ENCODE measurements around the gene SNX5. TPM values are rescaled to one million over a fixed set of nuclear protein-coding genes. Genes with fewer than 3 reads are reported as not detected.

SNX5 gene
- total and polyA plus RNA-seq, 2 of the 13 experiments (the other 11 are each of a cell fraction or from before 2014, with no cell fraction given), result 664 to 1,040 TPM

- no TSS peak for BruUV-seq (replicated peaks)
- CTCF ChIA-PET (ENCODE audit: low intra/inter-chr PET ratio, low total read pairs), result no interaction called here
- no peak overlapping the region for H3K9ac ChIP-seq (ENCODE audit: insufficient read depth, low read depth, low read length)
- peak overlapping the region; percentile 36 for H3K4me2 ChIP-seq (ENCODE audit: low read depth, low read length)
- DNase-seq (ENCODE audit: low spot score) (peak; percentile 85), ATAC-seq (peak; percentile 48), FAIRE-seq (no peak)
- H3K9me3 ChIP-seq (ENCODE audit: low read length), result no peaks in the 10 kb centered on the region
- H3K4me3 ChIP-seq (replicated peaks in 1 of 3; ENCODE audit: insufficient read depth in 1 of 3, low read depth in 2 of 3, low read length in 3 of 3), result peak overlapping the region in 1 of 3 experiments; percentile 0; a peak in 1 of 6 replicates
- H3K4me1 ChIP-seq (ENCODE audit: insufficient read depth, low read length), result peaks cover 39% of the 10 kb centered on the region
- no peak overlapping the region for H3K27ac ChIP-seq (ENCODE audit: extremely low read length, insufficient read depth, low read length)
- in situ Hi-C loops (cut with HindIII; ENCODE audit: extremely low pct_ligation_motif_present, low pct_unique_long_range_greater_than_20kb) (no loop called here), intact Hi-C loops (cut with micrococcal nuclease; ENCODE audit: unreplicated experiment) (no loop called here)
- H3K36me3 ChIP-seq (replicated peaks in 1 of 2; ENCODE audit: control insufficient read depth in 1 of 2, insufficient read depth in 2 of 2, low read length in 2 of 2), result no peaks in the 10 kb centered on the region
- H3K27me3 ChIP-seq (ENCODE audit: control insufficient read depth in 1 of 2, insufficient read depth in 2 of 2, low read length in 2 of 2), result peaks cover 9 to 21% of the 10 kb centered on the region in 2 experiments; a peak in 4 of 5 replicates
- H2AFZ ChIP-seq (ENCODE audit: low read length), result no peak overlapping the region
- TF ChIP-seq CHD2 (IDR thresholded peaks at IDR 0.05; ENCODE audit: low read depth, low read length) (peak; percentile 86), ATF7 (IDR thresholded peaks at IDR 0.05) (peak; percentile 83), ATF7 (CRISPR knock-in tag; IDR thresholded peaks at IDR 0.05) (no peak), KLF11 (CRISPR knock-in tag; IDR thresholded peaks at IDR 0.05) (no peak), CREB1 (IDR thresholded peaks at IDR 0.05) (peak; percentile 35), CREB1 (CRISPR knock-in tag; IDR thresholded peaks at IDR 0.05) (no peak), ZNF274 (CRISPR knock-in tag; IDR thresholded peaks at IDR 0.05) (peak; percentile 40; the same call in 1 of the 2 replicates), SOX5 (CRISPR knock-in tag; IDR thresholded peaks at IDR 0.05; ENCODE audit: borderline replicate concordance) (0 out of 2 replicates have a peak, but pooled peaks have one; percentile 13), ZNF501 (CRISPR knock-in tag; IDR thresholded peaks at IDR 0.05) (no peak), HNF4A (CRISPR knock-in tag; IDR thresholded peaks at IDR 0.05) (peak; percentile 45; the same call in 1 of the 2 replicates), BCL6 (CRISPR knock-in tag; IDR thresholded peaks at IDR 0.05) (peak; percentile 34; the same call in 1 of the 2 replicates), ZMYM4 (CRISPR knock-in tag; IDR thresholded peaks at IDR 0.05) (peak; percentile 32; the same call in 1 of the 2 replicates), ZBTB21 (CRISPR knock-in tag; IDR thresholded peaks at IDR 0.05) (peak; percentile 67; the same call in 1 of the 2 replicates), ZZZ3 (CRISPR knock-in tag; IDR thresholded peaks at IDR 0.05; ENCODE audit: borderline replicate concordance) (no peak), HOXA3 (CRISPR knock-in tag; IDR thresholded peaks at IDR 0.05) (0 out of 2 replicates have a peak, but pooled peaks have one; percentile 16), TEAD3 (CRISPR knock-in tag; optimal IDR thresholded peaks at IDR 0.05; ENCODE audit: borderline replicate concordance) (peak; percentile 72), KDM1A (CRISPR knock-in tag; IDR thresholded peaks at IDR 0.05) (no peak), ZMAT5 (CRISPR knock-in tag; IDR thresholded peaks at IDR 0.05; ENCODE audit: borderline replicate concordance, low read depth) (no peak), TP53 (CRISPR knock-in tag; conservative IDR thresholded peaks at IDR 0.05) (no peak)
- TF ChIP-seq, protein P1, sequence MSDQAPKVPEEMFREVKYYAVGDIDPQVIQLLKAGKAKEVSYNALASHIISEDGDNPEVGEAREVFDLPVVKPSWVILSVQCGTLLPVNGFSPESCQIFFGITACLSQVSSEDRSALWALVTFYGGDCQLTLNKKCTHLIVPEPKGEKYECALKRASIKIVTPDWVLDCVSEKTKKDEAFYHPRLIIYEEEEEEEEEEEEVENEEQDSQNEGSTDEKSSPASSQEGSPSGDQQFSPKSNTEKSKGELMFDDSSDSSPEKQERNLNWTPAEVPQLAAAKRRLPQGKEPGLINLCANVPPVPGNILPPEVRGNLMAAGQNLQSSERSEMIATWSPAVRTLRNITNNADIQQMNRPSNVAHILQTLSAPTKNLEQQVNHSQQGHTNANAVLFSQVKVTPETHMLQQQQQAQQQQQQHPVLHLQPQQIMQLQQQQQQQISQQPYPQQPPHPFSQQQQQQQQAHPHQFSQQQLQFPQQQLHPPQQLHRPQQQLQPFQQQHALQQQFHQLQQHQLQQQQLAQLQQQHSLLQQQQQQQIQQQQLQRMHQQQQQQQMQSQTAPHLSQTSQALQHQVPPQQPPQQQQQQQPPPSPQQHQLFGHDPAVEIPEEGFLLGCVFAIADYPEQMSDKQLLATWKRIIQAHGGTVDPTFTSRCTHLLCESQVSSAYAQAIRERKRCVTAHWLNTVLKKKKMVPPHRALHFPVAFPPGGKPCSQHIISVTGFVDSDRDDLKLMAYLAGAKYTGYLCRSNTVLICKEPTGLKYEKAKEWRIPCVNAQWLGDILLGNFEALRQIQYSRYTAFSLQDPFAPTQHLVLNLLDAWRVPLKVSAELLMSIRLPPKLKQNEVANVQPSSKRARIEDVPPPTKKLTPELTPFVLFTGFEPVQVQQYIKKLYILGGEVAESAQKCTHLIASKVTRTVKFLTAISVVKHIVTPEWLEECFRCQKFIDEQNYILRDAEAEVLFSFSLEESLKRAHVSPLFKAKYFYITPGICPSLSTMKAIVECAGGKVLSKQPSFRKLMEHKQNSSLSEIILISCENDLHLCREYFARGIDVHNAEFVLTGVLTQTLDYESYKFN (CRISPR knock-in tag; conservative IDR thresholded peaks at IDR 0.05), result 0 out of 2 replicates have a peak, but pooled peaks have one; percentile 19
- no peaks in the 10 kb centered on the region for H4K20me1 ChIP-seq (ENCODE audit: insufficient read depth, low read length)
- POLR2A ChIA-PET, result no interaction called here
- no peaks in the 10 kb centered on the region for H3K79me2 ChIP-seq (ENCODE audit: insufficient read depth, low read length)
- 51% methylated on average over 14 of the region's 14 CpGs for WGBS (ENCODE audit: low lambda C conversion rate)
Observed at GRCh38 chr20:18011482-18011881, 42.9 kb upstream of the SNX5 start.
